Heart left ventricle (tissue), 13 donors: Measurements from ENCODE around the gene RAB40C.

Experiments used
- CTCF ChIP-seq, 12 donors: fragments of 200-600 bp; sonication (generic) in 4 of 12; IDR thresholded peaks; one replicate each; pipeline versions ENCODE4 v1.5.0 to v1.8.0; 2018 to 2022; ENCODE audit warnings: antibody characterized with exemption in 12 of 12, mild to moderate bottlenecking in 5 of 12
- POLR2A ChIP-seq, 2 donors: fragments of 450-650 bp; IDR thresholded peaks; one replicate each; pipeline ENCODE4 v1.6.1; 2017; ENCODE audit warnings: antibody characterized with exemption in 2 of 2, mild to moderate bottlenecking in 2 of 2, moderate library complexity in 2 of 2
- donor health status: ischemic (EF 13 %, LVEDD 7.1; RV severe dilation, severe dysfunction).
- donor health status: DM: no; HTN: yes; CAD: no.
- donor health status: DM: no; HTN: no; CAD: no.
- donor health status: ischemic (EF 25% LVEDD 6.9; RV normal size, moderate dysfunction).
- donor health status: ischemic (EF 25% LVEDD 5.7; RV mildly dilated, moderate dysfunction).
- donor health status: ischemic (EF 35%, LVEDD 5.7; RV mildly dilated, moderate dysfunction).
- donor health status: nonischemic (EF 11% LVEDD 7.7; RV severe dilation, severe dysfunction).
- donor health status: DM: yes; HTN: yes; CAD: no.
- donor health status: PGD.
- donor health status: ischemic (EF 29% LVEDD 5.4; RV normal size, mild dysfunction).
- donor health status: nonischemic (EF 23%, LVEDD 6.1; RV moderate dilation, normal function).

- TF ChIP-seq CTCF (IDR thresholded peaks at IDR 0.05) (no peak), POLR2A (IDR thresholded peaks at IDR 0.05) (no peak)
Observed at GRCh38 chr16:645852-646678, 56.2 kb downstream of the RAB40C start.
